GM10847 (cell line): ENCODE data around the gene CCM2.

Source experiments
- POLR2A ChIP-seq: IDR thresholded peaks from 2 replicates; pipeline ENCODE4 v1.6.1; 2011; ENCODE audit not compliant: insufficient read length; ENCODE audit errors: extremely low read depth

Gene CCM2

DNA sequence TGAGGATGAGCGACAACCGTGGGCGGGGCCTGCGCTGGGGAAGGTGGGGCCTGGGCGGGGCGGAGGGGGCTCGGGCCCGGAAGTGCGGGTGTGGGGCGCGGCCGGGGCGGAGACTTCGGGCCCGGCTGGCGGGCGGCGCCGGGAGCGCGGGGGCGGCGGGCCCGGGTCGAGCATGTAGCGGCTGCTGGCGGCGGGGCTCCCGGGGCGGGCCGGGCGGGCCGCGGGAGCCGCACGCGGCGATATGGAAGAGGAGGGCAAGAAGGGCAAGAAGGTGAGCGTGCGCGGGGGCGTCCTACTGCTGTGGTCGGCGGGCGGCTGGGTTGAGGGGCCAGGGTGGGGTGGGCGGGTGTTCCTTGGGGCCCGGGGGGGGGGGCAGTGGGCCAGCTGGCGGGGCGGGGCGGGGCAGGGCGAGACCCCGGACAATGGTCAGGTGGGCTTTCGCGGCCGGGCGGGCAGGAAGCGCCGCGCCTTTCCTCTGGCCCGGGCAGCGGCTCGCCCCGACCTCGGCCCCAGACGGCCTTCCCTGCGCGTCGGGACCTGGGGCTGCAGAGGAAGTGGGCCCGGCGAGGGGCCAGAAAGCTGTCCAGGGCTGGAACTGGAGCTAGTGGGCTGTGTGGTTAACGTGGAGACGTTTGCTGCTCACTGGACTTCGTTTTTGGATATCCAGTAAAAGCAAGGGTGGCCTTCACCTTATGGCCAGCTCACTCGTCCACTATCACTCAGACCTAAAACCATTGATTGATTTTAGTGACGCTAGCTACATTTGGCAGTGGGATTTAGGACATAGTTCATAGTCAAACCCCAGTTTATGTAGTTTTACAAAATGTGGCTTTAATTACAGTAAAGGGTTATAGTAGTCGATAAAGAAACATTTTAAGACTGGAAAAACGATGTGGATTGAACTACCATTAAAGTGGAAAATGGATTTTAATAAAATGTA is at the start of gene CCM2:
Gene CCM2, plus strand, starts transcription at position 109 of the 940 bp plus-strand sequence. Its CDS starts 133 bp downstream, at position 242.
- peak; percentile 32 for TF ChIP-seq POLR2A

DNA sequence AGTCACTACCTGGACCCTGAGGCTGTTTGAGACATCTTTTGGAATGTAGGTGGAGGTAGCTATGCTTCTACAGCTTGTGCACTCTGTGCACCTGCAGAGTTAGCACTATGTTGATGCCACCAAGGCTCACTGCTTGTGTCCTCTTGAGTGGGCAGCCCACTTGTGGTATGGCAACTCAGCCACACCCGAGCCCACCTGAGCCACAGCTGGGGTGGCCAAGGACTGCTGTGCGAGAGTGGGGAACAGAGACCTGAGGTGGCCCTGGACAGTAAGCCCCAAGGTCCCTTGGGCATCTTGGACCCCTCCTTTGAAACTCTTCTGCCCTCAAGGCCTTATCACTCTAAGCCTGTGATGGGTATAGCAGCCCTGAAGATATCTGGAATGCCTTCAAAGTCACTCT is 46.8 kb upstream of the CCM2 start:
- TF ChIP-seq POLR2A = no peak

DNA sequence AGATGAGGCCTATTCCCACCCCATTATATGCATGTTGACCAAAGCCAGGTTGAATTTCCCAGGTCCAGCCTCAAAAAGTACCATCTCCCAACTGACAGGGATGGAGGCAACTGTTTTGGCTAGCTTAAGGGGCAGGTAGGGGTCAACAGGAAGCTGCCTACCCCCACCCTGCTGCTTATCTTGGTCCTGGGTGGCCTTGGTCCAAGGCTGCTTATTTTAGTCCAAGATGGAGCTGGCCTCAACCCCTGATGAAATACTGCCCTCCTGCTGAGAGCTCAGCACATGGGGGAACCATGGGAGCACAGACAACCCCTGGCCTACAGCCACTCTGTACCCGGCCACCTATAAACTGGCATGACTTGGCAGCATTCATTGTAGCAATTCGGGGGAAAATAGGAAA is 44.3 kb upstream of the CCM2 start:
- no peak for TF ChIP-seq POLR2A

- no peak for TF ChIP-seq POLR2A
These were observed 43.7 kb upstream of the CCM2 start for GRCh38 chr7:44956157-44956766.

DNA sequence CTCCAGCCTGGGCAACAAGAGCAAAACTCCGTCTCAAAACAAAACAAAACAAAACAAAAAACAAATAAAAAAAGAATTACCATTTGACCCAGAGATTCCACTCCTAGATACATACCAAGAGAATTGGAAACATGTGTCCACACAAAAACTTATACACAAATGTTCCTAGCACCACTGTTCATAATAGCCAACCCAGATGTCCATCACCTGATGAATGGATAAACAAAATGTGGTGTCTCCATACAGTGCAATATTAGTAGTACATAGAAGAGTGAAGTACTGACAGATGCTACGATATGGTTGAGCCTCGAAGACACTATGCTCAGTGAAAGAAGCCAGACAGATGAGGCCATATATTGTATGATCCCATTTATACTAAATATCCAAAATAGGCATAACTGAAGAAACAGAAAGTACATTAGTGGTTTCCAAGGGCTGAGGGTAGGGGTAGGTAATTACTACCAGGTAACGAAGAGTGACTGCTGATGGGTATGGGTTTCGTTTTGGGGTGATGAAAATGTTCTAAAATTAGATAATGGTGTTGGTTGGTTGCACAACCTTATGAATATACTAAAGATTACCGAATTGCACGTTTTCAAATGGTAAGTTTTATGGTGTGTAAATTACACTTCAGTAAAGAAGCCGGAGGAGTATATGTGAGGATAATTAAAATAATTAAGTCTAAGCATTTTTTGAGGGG is 41.2 kb upstream of the CCM2 start:
- TF ChIP-seq POLR2A = peak; percentile 7

- TF ChIP-seq POLR2A = no peak
These were observed 40.5 kb upstream of the CCM2 start for GRCh38 chr7:44959433-44959951.

DNA sequence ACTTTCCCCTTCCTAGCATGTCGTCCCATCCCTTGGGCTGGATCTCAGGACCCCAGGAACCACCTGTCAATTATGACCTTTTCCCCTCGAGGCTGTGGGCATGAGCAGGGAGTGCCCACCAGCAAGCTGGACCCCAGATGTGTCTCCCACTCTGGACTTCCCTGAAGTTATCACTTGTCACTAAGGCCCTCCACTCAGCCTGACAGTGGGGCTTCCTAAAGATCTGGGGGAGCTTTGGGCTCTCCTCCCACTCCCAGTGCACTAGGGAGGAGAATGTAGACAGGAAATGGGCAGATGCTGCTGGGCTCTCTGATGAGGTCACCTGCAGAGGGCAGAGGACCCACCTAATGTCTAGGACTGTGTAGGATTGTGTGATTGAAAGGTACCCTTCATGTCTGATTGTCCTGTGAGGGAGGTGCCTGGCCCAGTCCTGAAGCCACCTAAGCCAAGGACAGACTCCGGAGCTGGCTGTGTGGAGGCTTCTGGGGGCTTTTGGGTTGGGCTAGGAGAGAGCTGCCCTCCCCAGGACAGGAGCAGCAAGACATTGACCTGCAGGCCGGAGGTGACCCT is 39.9 kb upstream of the CCM2 start:
- TF ChIP-seq POLR2A = no peak

- TF ChIP-seq POLR2A = peak; percentile 11
These were observed 38.0 kb upstream of the CCM2 start for GRCh38 chr7:44961844-44962482.

DNA sequence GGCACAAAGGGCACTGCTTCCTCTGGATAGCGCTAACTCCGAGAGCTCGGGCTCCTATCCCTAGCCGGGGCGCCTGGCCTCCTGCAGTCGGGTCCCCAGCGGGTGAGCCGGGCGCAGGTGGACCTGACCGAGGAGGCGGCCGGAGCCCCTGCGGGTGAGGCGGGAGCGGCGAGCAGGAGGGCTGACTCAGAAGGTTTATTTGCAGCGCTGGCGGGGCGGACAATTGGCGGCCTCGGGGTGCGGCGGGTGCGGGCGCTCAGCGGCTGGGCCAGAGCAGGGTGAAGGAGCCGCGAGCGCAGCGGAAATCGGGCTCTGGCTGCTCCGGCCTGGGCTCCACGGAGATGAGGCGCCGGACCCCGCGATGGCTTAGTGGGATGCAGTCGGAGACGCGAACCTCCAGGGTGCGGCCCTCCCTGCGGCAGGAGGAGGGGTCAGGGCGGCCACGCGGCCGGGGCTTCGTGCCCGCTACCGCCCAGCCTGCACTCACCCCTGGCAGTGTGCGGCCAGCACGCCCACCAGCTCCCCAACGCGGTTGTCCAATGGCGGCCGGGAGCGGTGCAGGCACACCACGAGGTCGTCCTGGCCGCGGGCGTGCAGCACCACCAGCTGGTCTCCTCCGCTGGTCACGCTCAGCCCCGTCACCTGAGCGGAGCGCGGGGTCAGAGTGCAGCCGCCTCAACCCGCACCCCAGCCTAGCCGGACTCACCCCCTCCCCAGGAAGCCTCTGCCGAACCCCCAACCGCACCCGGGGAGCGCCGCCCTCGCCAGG is 37.3 kb upstream of the CCM2 start:
- no peak for TF ChIP-seq POLR2A

DNA sequence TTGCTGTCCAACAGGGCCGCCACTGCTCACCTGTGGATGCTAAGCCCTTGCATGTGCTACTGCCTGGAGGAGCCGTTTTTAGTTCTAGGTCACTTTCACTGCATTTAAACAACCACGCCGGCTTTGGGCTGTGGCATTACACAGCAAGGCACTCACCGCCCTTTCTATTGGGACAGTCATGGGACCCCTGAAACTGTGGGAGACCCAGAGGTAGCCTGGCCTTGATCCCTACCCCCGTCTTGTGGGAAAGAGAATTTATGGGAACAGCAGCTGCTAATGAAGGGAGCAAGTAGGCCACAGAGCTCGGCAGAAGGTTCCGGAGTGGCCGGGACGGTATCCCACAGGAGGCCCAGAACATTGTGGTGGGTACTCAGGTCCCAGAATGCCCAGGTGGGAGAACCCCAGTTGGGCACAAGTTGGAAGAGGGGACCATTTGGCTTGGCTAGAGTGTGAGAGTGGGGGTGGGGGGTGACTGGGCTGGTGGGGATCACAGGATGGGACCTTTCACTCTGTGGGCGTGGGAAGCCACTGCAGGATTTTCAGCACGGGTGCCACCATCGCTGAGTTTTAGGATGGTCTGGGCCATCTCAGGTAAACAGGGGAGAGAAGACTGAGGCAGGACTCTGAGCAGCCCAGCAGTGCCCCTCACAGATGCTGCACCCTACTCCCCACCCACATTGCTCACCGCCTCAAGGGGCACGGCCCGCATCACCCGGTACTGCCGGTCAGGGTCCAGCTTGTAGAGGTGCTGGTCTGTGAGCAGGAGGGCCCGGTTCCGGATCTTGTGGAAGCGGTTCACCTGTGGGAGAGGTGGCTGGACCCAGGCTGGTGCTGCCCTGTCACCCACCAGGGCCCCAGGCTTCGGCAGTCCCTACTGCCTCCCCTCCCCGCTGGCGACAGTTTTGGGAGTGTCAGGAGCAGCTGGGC is 36.4 kb upstream of the CCM2 start:
- TF ChIP-seq POLR2A = no peak

DNA sequence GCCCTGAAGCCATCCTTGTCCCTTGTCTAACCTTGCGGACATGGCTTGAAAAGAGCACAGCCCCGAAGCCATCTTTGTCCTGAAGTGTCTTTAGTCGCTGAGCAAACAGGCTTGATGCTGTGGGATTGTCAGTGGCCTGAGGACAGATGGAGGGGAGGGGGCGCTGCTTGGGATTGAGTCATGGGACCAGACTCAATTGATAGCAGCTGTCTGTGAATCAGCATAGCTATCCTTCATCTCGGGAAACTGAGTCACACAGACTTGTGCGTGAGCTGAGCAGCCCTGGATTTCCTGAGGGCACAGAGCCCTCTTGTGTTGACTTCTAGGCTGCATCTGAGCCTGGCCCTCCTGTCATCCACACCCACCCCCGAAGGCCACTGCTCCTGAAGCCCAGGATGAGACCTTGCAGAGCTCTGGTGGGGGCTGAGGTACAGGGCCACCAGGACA is 35.6 kb upstream of the CCM2 start:
- no peak for TF ChIP-seq POLR2A

DNA sequence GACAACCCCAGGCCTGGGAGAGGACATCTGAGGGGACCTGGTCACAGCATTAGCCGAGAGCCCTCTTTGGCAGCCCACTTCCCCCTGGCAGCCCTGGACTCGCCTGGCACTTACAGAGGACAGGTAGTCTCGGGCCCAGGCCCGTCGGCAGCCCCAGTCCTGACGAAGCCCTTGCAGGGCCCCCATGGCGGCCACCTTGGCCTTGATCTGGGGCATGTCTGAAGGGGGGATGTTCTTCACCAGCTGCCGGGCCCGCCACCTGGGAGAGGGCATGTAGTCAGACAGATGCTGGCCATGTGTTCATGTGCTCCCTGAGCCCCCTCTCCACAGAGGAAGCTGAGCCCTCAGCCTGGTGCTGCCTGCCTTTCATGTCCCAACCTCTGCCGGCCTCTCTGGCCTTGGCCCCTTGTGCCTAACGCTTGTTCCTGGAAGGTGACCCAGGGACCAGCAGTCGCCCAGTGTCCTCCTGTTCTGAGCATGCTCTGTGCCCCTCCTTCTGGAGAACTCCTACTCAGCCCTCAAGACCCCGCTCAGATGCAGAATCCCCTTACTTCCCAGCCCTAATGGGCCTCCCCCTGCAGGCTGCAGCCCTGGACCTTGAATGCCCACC is 35.1 kb upstream of the CCM2 start:
- TF ChIP-seq POLR2A = no peak
